ENCODE results near the gene CHMP2A. TPM values are rescaled to one million over a fixed set of nuclear protein-coding genes. Genes with fewer than 3 reads are reported as not detected.

CHMP2A gene
- total and polyA plus RNA-seq, 10 of the 15 experiments (the other 5 are each of a cell fraction or from before 2014, with no cell fraction given) = 69.5 to 172 (median 109) TPM

DNA sequence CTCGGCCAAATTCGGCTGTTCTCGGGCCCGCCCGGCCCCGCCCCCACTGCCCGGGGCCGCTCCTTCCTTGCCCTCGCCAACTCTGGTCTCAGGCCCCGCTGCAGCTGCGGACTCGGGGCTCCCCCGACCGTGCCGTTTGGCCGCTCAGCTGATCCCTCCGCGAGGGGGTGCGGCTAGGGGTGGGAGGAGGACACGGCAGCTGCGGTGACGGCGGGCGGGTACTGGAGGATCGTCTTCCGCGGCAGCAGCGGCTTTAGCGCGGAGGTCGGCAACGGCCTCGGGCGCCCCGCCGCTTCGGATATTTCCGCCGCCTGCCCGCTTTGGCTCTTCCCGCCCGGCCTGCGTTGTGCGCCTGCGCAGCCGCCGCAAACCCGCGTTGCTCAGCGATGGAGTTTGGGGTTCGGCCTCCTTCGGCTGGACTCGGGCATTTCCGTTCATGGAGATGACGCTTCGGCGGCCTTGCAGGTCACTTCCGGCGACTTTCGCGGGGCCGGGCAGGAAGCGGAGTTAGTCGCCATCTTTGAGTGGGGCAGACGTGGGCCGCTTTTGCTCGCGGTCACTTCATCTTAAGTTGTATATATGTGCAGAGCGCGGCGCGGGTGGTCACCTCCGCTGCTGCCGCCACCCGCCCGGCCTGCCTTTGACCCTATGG, 3.8 kb upstream of the CHMP2A start (continued):
- TF ChIP-seq TCF3 (IDR thresholded peaks at IDR 0.05; ENCODE audit: borderline replicate concordance, insufficient read depth, low read depth, low read length) (peak; percentile 87), EGR1 (IDR thresholded peaks at IDR 0.05; ENCODE audit: borderline replicate concordance in 1 of 2, low read depth in 2 of 2, low read length in 2 of 2) (peak in 1 of 2 experiments; percentile 43; a peak in 1 of 3 replicates), RAD21 (IDR thresholded peaks at IDR 0.05; ENCODE audit: insufficient read depth, low read depth, low read length) (no peak), DPF2 (IDR thresholded peaks at IDR 0.05) (peak; percentile 41), ELK1 (IDR thresholded peaks at IDR 0.05; ENCODE audit: low read depth, low read length) (peak; percentile 45; the same call in 1 of the 2 replicates), NRF1 (conservative IDR thresholded peaks at IDR 0.05; ENCODE audit: low read depth, low read length) (peak; percentile 83), CREM (IDR thresholded peaks at IDR 0.05; ENCODE audit: low read depth) (peak; percentile 86), BRCA1 (IDR thresholded peaks at IDR 0.05; ENCODE audit: low read depth, low read length) (no peak), NR2C1 (IDR thresholded peaks at IDR 0.05) (peak; percentile 63), POU2F2 (IDR thresholded peaks at IDR 0.05; ENCODE audit: borderline replicate concordance, low read depth, low read length) (peak; percentile 43; the same call in 1 of the 3 replicates), ZNF687 (IDR thresholded peaks at IDR 0.05) (no peak), BACH1 (IDR thresholded peaks at IDR 0.05; ENCODE audit: borderline replicate concordance) (peak; percentile 31; the same call in 1 of the 2 replicates), KAT2A (conservative IDR thresholded peaks at IDR 0.05; ENCODE audit: control insufficient read depth, low read depth, low read length) (no peak), EZH2 (IDR thresholded peaks at IDR 0.05; ENCODE audit: borderline replicate concordance, control insufficient read depth, low read depth, low read length) (no peak), RB1 (IDR thresholded peaks at IDR 0.05; ENCODE audit: borderline replicate concordance) (peak; percentile 83; the same call in 1 of the 2 replicates)
- TF ChIP-seq, protein P1, sequence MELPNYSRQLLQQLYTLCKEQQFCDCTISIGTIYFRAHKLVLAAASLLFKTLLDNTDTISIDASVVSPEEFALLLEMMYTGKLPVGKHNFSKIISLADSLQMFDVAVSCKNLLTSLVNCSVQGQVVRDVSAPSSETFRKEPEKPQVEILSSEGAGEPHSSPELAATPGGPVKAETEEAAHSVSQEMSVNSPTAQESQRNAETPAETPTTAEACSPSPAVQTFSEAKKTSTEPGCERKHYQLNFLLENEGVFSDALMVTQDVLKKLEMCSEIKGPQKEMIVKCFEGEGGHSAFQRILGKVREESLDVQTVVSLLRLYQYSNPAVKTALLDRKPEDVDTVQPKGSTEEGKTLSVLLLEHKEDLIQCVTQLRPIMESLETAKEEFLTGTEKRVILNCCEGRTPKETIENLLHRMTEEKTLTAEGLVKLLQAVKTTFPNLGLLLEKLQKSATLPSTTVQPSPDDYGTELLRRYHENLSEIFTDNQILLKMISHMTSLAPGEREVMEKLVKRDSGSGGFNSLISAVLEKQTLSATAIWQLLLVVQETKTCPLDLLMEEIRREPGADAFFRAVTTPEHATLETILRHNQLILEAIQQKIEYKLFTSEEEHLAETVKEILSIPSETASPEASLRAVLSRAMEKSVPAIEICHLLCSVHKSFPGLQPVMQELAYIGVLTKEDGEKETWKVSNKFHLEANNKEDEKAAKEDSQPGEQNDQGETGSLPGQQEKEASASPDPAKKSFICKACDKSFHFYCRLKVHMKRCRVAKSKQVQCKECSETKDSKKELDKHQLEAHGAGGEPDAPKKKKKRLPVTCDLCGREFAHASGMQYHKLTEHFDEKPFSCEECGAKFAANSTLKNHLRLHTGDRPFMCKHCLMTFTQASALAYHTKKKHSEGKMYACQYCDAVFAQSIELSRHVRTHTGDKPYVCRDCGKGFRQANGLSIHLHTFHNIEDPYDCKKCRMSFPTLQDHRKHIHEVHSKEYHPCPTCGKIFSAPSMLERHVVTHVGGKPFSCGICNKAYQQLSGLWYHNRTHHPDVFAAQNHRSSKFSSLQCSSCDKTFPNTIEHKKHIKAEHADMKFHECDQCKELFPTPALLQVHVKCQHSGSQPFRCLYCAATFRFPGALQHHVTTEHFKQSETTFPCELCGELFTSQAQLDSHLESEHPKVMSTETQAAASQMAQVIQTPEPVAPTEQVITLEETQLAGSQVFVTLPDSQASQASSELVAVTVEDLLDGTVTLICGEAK (IDR thresholded peaks at IDR 0.05; ENCODE audit: borderline replicate concordance) = peak; percentile 80
- TF ChIP-seq, protein P2, sequence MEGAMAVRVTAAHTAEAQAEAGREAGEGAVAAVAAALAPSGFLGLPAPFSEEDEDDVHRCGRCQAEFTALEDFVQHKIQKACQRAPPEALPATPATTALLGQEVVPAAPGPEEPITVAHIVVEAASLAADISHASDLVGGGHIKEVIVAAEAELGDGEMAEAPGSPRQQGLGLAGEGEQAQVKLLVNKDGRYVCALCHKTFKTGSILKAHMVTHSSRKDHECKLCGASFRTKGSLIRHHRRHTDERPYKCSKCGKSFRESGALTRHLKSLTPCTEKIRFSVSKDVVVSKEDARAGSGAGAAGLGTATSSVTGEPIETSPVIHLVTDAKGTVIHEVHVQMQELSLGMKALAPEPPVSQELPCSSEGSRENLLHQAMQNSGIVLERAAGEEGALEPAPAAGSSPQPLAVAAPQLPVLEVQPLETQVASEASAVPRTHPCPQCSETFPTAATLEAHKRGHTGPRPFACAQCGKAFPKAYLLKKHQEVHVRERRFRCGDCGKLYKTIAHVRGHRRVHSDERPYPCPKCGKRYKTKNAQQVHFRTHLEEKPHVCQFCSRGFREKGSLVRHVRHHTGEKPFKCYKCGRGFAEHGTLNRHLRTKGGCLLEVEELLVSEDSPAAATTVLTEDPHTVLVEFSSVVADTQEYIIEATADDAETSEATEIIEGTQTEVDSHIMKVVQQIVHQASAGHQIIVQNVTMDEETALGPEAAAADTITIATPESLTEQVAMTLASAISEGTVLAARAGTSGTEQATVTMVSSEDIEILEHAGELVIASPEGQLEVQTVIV (IDR thresholded peaks at IDR 0.05; ENCODE audit: borderline replicate concordance, partially characterized antibody) = peak; percentile 7

Data from GM12878 (cell line).